AG20443 (cell line): ENCODE results near the gene ADAMTS16.

Experiments used
- DNase-seq: peaks from one replicate; pipeline ENCODE4 v3.0.0; 2012; ENCODE audit warnings: low spot score, mixed read lengths

The ADAMTS16 gene

DNA sequence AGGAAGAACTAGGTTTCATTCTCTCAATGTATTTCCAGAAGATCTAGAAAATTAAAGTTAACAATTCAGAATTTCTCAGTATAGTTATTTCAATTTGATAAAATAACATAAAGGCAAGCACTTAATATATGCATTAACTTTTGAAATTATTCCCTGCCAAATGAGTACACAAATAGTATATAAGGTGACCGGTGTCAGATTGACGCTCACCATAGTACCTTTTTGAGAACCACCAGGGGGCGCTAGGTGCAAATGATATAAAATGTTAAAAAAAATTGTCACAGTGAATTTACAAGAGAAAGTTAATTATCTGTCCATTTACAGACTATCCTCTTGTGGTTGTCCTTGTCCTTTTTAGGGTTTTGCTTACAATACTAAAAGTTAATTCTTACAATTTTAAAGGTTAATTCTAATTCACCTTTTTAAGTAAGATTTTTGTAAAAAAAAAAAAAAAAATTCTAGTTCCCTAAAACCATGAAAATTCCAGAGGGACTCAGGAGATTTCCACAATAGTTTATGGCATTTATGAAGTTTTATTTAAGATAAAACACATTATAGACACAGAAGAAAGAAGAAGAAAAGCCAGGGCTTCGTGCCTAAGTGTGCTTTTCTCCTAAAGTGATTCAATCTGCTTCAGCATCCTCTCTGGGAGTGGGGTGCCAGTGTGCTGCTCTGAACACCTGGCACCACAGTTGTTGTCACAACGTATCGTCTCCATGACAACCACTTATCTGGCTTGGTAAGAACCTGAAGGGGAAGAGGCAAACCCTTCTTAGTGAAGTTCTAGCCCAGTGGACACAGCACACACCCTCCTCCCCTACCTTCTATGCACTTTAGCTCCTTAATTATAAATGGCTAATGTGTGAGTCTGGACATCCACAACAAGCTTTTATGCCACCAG is 1.7 kb downstream of the ADAMTS16 start:
- DNase-seq: peak; percentile 41

DNA sequence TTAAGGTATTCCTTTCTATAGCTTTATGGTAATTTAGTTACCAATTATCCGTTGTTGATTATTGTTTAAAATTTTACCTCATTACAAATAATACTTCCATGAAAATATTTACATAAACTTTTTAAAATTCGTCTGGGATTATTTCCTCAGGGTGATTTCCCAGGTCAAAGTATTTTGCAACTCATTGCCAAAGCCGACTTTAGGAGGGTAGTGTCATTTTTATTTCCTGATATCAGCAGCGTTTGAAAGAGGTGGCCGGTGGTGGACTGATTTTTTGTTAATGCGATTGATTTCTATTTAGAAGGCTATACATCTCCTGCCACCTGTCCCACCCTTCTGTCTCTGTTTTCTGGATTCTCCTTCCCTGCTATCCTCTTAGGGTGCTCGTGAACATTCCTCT is 4.3 kb downstream of the ADAMTS16 start:
- no peak for DNase-seq

GRCh38 chr5:5145651-5146529 is 5.8 kb downstream of the ADAMTS16 start:
- DNase-seq: no peak

- no peak for DNase-seq
These were observed 6.5 kb downstream of the ADAMTS16 start for GRCh38 chr5:5146530-5147160.

DNA sequence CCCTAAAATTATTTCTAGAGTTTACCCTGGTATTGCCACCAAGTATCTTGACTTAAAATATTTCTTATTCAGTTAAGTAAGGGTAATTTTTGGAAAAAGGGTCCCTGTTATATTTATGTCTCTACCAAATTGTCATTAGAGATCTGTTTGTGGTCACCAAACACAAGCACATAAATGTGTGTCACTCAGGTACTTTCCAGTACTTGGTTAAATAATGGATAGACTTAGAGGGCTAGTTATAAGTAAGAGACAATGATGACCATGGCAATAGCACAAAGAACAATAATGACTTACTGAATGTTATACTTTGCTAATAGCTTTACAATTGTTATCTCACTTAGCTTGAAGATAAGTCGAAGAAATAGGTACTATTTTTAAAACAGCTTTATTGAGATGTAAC is 9.0 kb downstream of the ADAMTS16 start:
- DNase-seq: no peak

- no peak for DNase-seq
These were observed 10.5 kb downstream of the ADAMTS16 start for GRCh38 chr5:5150667-5151066.

DNA sequence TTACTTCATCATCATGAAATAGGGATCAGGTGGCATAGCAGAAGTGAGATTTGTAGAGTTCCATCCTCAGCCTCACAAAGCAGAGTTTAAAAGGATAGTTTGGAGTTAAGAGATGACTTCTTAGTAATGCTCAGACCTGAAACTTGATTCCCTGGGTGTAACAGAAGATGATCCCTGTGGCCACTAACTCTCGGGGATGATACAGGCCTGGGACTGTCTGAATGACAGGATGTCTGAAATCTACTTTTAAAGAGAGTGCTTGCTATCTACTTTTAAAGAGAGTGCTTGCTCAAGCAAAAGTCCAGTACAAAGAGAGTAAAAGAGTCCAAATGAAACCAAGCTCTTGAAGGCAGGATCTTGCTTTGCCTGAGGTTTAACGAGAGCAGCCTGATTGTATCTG is 14.6 kb downstream of the ADAMTS16 start:
- no peak for DNase-seq

GRCh38 chr5:5155617-5156016 is 15.5 kb downstream of the ADAMTS16 start:
- DNase-seq: no peak

GRCh38 chr5:5156471-5157082 is 16.4 kb downstream of the ADAMTS16 start:
- DNase-seq: no peak

DNA sequence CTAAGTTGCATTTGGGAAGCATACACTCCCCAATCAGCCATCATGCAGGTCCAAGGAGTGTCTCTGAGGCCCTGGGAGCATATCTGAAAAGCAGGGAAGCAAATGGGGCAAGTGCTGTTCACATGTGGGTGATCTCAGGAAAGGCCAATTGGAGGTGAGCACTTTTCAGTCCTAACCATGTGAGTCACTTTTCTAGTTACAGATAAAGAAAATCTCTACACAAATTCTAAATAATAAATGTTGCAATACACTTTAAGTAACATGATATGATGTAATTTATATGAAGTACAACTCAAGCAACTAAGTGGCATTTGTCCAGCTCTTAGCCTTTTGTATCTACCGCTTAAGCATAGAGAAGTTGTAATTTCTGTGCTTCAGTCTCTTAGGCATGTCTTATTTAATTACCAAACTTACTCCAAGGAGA is 18.4 kb downstream of the ADAMTS16 start:
- DNase-seq: no peak

- no peak for DNase-seq
These were observed 19.4 kb downstream of the ADAMTS16 start for GRCh38 chr5:5159282-5160103.

DNA sequence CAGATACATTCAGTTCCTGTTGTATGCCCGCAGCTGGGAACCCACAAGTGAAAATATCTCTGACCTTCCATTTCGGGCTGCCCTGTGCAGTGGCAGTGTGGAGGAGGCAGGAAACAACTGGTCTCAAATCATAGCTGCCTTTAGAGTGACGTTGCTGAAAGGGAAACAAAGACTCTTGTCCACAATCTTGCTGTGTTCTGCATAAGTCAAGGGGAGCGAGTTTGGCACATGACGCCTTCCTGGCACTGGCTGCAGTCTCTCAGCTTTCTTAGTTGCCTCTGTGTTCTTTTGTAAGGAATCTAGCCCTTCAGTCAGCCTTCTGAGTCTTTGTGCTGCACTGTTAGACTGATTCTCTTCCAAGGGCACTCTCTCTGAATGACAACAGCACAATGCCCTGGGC is 24.0 kb downstream of the ADAMTS16 start:
- DNase-seq: no peak

DNA sequence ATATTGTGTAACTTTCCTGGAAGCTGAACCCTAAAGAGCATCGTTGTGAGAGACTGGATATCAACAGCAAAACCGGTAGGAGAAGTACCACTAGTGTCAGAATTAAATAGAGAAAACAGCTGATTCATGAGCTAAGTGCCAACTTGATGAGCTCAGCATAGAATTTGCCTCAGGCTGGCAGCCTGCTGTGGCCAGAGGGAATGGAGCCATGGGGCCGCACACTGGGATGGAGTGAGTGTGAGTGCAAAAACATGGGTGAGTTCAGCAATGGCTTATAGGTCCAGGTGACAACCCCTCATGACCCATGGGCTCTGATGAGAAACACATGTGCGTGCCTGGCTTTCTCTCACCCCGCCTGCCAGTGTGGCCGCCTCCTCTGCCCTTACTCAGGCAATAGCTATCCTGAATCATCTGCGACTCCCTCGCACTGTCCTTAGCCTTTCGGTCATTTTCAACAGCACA is 25.4 kb downstream of the ADAMTS16 start:
- DNase-seq: no peak

DNA sequence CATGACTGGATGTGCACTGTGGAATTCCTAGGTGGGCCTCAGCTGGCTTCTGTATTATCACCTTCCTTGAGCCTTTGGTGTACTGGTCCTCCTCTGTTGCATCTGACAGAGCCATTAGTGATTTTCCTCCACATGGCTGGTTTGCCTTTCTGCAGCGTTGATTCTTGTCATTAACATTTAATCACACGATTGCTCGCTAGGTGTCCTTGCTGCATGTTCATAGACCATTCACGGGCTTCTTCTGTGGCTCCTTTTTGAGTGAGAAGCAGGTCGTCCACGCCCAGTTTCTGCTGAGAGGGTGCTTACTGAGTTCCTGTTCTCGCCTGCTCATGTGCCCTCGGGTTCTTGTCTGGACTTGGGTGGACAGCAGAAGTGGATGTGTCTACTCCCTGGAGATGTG is 29.3 kb downstream of the ADAMTS16 start:
- no peak for DNase-seq

GRCh38 chr5:5178136-5178535 is 38.0 kb downstream of the ADAMTS16 start:
- no peak for DNase-seq

GRCh38 chr5:5178580-5178979 is 38.5 kb downstream of the ADAMTS16 start:
- no peak for DNase-seq

- no peak for DNase-seq
These were observed 38.9 kb downstream of the ADAMTS16 start for GRCh38 chr5:5179079-5179478.

- no peak for DNase-seq
These were observed 39.5 kb downstream of the ADAMTS16 start for GRCh38 chr5:5179597-5179996.

DNA sequence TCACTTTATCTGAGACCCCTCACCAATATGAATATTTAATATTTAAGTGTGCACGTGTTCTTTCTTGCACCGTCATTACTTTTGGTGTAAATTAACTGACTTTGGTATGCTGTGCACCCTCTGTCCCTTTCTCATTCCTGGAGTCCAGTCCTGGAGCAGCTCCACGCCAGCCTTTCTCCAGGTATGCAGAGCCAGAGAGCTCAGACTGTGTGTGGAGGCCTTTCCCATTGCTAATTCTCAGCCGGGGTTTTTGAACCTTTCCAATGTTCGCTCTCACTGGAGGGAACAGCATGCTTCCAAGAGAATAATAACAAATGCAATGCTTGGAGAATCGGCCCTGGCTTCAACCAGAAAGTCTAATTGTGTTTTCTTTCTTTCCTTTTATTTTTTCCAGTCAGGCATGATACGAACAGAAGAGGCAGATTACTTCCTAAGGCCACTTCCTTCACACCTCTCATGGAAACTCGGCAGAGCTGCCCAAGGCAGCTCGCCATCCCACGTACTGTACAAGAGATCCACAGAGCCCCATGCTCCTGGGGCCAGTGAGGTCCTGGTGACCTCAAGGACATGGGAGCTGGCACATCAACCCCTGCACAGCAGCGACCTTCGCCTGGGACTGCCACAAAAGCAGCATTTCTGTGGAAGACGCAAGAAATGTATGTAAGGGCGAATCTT is 41.7 kb downstream of the ADAMTS16 start:
- no peak for DNase-seq

DNA sequence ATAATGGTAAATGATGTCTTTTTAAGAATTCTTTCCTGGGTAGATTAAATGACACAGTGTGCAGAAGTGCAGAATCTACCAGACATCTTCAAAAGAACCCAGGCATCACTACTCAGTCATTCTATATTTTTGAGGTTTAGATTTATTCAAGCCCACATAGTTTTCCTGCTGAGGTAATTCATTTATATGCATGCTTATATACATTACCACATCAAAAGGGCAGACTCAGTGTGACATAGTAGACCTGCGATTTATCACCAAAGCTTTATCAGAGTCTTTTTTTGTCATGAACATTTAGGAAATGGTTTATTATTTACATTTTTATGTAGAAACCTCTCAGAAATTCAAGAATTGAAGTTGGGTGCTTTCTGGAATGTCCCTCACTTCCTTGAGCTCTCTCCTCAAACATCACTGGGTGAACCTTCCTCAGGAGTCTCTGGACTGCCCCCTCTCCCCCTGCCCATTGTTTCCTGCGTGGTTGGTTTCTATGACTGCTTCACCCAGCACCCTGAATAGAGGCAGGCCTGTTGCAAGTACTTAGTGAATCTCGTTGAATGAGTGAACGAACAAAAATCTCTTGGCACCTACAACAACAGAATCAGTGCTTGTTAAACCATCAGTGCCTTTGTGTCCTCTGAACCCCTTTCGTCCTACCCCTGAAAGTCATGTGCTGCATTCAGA is 42.5 kb downstream of the ADAMTS16 start:
- DNase-seq: no peak
